Left ventricle myocardium superior (tissue), 1 donor: Measurements from ENCODE around the gene CNOT6. TPM values are rescaled to one million over a fixed set of nuclear protein-coding genes. Genes with fewer than 3 reads are reported as not detected.
"Not testable (repeated sequence)": the region's sequence is repeated elsewhere in the genome, so short reads cannot be mapped to it uniquely, and the experiment has no call there.

Experiments
- ATAC-seq: fragments of 200-7000 bp; cut with Tn5 transposase; one replicate; pipeline ENCODE4 v1.9.1; 2020; ENCODE audit warnings: mild to moderate bottlenecking, moderate library complexity
- DNase-seq: peaks from one replicate; pipeline ENCODE4 v3.0.0-alpha.2; 2020
- intact Hi-C: fragments of 100-400 bp; cut with micrococcal nuclease; formaldehyde crosslinking; loops from one replicate; pipeline ENCODE4 v1.11.0; 2022
- long read RNA-seq: library from polyadenylated mRNA; unstranded; transcript quantifications from one replicate; pipeline ENCODE4 v2.0.0, GENCODE V29; 2021
- total RNA-seq: library from RNA; stranded (reverse); fragmentation: NEBNext Ultra II Directional; extraction: Animal tissue kit (Norgen Biotek cat#: 25700); gene quantifications from one replicate; pipeline ENCODE4 v1.2.1, GENCODE V29; 2021
- donor health status: DM: no; HTN: yes; CAD: no; lungs with severe emphysema.

The CNOT6 gene
- total RNA-seq = 14.6 TPM
- long read RNA-seq, full-length matches to known transcripts = 3 of 12 reads
- long read RNA-seq, partial matches to known transcripts = 3 of 12 reads
- long read RNA-seq, other reads (novel, unspliced or antisense) = 6 of 12 reads

DNA sequence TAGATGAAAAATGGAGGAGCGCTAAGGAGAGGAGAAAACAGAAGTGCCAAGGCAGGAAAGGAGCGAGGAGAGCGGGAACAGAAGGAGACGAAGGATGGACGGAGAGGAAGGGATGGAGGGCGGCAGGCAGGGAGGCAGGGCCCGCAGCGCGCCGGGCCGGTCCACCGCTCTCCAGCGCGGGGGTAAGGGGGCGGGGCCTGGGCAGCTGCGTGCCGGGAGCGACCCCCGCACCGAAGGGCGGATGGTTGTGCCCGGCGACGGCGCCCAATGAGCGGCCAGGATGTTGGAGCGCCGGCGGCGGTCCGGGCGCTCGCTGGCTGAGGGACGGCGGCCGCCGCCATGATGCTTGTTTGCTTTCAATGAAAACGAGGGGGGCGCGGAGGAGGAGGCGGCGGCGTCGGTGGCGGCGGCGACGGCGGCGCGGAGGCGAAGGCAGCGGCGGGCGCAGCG, at the start of gene CNOT6:
Gene CNOT6, plus strand, starts transcription at position 320 of the 450 bp plus-strand sequence. CDS start 34,898 bp downstream, outside the sequence.
- ATAC-seq (peak; percentile 99), DNase-seq (peak; percentile 97)
- intact Hi-C loops = no loop called here

DNA sequence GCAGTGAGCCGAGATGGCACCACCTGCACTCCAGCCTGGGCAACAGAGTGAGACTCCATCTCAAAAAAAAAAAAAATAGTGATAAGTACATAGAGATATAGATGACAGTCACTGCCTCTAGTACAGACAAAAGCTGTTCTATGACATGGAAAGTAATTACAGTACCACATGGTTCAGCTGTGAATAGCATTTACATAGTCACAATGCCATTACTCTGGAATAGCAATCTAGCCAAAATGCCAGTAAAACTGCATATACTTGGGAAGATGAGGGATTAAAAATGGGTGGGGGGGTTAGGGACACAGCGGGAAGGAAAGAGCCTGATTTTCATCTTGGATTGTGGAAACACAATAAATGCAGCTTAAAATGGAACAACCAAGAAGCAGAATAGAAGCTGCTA, 39.4 kb upstream of the CNOT6 start:
- DNase-seq (no peak), ATAC-seq (no peak)
- intact Hi-C loops = no loop called here

DNA sequence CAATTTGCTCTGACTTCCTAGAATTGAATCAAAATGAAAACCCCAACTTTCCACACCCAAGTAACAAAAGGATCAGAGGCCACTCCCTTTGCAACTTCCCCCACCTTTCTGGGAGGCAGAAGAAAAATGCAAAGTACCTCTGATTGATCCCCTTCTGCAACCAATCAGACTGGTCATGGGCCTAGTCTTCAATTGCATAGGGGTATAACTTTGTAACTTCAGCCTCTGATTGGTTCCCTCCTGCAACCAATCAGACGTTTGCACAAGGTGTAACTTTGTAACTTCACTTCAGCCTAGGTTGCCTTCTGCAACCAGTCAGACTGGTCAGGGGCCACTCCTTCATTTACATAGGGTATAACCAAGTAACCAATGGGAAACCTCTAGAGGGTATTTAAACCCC, 38.3 kb upstream of the CNOT6 start:
- no peak for DNase-seq
- intact Hi-C loops = no loop called here
- no peak for ATAC-seq

DNA sequence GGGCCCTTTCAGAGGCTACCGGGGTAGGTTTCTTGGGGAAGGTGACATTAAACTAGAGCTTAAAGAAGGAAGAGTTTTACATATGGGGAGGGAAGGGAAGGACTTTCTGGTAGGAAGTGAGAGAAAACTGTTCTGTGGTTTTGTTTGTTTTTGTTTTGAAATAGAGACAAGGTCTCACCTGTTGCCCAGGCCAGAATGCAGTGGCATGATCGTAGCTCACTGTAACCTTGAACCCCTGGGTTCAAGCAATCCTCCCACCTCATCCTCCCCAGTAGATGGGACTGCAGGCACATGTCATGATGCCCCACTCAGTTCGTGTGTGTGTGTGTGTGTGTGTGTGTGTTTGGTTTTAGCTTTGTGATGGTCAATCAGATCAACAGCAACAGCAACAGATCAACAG, 37.4 kb upstream of the CNOT6 start:
- ATAC-seq = no peak
- intact Hi-C loops = no loop called here
- DNase-seq = no peak

DNA sequence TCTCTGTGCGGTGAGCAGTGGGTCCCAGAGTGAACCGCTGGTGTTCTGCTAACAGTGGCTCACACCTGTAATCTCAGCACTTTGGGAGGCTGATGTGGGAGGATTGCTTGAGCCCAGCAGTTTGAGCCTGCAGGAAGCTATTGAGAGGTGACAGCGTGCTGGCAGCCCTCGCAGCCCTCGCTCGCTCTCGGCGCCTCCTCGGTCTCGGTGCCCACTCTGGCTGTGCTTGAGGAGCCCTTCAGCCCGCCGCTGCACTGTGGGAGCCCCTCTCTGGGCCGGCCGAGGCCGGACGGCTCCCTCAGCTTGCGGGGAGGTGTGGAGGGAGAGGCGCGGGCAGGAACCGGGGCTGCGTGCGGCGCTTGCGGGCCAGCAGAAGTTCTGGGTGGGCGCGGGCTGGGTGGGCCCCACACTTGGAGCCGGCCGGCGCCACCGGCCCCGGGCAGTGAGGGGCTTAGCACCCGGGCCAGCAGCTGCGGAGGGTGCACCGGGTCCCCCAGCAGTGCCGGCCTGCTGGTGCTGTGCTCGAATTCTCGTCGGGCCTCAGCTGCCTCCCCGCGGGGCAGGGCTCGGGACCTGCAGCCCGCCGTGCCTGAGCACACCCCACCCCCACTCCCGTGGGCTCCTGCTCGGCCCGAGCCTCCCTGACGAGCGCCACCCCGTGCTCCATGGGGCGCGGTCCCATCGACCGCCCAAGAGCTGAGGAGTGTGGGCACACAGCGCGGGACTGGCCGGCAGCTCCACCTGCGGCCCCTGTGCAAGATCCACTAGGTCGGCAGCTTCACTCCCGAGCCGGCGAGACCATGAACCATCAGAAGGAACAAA, 35.1 kb upstream of the CNOT6 start:
- ATAC-seq, intact Hi-C loops, DNase-seq: not testable (repeated sequence)

DNA sequence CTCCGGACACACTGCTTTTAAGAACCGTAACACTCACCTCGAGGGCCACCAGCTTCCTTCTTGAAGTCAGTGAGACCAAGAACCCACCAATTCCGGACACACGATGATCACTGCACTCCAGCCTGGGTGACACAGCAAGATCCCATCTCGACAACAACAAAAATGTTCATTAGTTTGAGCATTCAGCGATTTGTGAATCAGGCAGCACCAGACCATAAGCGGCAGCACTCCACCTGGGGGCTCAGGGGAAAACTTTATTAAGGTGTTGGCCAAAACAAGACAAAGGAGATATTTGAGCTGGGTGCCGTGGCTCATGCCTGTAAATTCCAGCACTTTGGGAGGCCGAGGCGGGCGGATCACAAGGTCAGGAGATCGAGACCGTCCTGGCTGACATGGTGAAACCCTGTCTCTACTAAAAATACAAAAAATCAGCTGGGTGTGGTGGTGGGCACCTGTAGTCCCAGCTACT, 34.5 kb upstream of the CNOT6 start:
- intact Hi-C loops, ATAC-seq, DNase-seq: not testable (repeated sequence)

DNA sequence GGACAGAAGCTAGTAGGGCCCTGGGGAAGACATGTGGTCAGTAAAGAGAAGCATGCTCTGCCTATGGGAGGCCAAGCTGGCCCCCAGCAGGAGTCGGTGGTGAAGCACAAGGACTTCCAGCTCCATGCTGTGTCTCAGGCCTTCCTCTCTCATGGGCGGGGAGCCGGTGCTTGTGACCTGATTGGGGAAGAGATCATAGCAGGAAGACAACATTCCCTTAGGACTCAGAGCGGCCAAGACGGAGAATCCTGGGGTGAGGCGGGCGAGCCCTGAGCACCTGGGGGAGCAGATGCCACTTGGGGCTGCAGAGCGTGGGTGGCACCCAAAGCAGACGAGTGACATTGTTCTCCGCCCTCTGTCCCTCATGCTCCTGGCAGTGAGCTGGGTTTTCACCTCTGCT, 33.3 kb upstream of the CNOT6 start:
- ATAC-seq (no peak), DNase-seq (no peak)
- intact Hi-C loops = no loop called here

DNA sequence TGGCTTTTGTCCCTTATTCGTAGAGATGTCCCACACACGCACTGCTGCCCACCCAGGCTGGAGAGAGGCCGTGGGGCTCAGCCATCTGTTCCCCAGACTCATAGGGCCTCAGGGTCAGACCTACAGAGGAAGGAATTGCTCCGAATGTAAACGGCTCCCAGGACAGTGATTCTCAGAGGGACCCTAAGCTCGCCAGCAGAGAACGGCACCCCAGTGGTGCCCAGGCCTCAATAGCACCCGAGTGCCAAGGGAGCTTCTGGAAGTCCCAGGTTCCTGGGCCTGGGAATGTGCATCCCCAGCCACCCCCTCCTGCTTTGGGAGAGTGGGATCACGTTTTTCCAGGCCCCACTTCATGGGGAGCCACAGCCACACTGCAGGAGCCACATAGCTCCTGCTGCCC, 32.9 kb upstream of the CNOT6 start:
- no peak for DNase-seq
- intact Hi-C loops = no loop called here
- ATAC-seq = no peak

DNA sequence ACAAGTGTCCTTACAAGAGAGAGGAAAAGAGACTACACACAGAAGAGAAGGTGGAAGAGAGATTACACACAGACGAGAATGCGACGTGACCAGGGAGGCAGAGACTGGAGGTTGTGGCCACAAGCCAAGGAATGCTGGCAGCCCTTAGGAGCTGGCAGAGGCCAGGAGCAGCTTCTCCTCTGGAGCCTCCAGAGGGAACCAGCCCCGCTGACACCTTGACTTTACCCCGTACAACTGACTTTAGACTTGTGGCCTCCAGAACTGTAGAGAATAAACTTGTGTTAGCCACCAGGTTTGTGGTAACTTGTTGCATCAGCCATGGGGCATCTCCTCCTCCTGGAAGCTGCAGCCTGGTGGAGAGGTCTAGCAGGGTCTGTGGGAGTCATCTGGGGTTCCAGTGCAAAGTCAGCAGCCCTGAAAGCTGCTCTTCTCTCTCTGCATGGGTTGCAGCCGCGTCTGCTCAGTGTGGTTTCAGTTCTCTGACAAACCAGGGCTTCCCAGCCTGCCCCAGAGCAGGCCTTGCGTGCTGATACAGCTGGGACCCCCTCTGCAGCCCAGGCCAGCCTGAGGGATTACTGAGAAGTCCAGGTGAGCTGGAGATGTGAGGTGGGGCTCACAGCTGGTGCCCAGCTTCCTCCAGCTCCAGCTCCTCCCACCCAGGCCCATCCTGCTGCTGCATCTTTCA, 30.8 kb upstream of the CNOT6 start:
- intact Hi-C loops = no loop called here
- ATAC-seq (no peak), DNase-seq (no peak)

DNA sequence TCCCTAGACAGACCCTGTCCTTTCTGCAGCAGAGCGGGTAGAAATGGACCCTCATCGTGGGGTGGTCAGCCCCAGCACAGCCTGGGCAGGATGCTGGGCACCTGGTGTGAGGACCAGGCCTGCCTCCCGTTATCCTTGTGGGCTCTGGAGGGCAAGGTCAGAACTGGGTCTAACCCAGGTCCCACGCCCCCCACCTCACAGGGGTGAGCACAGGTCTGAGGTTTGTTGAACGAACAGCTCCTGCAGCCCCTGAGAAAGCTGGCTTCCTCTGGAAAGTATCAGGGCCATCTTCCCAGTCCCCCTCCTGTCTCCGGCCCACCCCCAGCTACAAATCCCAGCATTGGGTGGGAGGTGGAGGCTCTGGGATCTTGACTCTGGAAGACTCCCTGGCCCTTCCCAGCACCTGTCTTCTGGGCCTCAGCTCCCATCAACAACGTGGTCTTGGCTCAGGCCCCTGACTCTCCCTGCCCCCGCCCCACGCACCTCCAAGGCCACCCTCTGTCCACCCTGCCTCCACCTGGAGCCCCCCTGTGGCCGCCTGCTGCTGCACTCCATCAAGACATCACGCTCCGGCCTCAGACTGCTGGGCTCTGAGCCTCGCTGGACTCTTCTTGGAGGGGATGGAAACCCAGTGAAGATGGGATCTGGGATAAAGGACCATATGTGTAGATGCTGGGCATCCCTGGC, 30.1 kb upstream of the CNOT6 start:
- ATAC-seq (no peak), DNase-seq (no peak)
- intact Hi-C loops = no loop called here

DNA sequence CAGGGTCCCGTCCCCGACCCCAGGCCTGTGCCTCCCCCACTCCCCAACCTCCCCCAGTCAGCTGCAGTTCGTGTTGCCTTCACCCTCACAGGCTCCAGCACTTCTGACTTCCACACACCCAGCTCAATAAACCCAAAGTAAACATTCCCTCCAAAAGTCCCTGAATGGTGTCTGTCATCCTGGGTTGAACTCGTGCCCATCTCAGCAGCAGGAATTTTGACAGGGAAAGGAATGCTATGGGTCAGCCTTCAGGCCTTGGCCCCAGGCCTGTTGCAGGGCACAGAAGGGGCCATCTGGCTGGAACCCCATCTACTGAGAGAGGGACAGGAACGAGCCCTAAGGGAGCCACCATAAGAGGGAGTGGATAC, 29.6 kb upstream of the CNOT6 start:
- intact Hi-C loops = no loop called here
- DNase-seq (no peak), ATAC-seq (no peak)

DNA sequence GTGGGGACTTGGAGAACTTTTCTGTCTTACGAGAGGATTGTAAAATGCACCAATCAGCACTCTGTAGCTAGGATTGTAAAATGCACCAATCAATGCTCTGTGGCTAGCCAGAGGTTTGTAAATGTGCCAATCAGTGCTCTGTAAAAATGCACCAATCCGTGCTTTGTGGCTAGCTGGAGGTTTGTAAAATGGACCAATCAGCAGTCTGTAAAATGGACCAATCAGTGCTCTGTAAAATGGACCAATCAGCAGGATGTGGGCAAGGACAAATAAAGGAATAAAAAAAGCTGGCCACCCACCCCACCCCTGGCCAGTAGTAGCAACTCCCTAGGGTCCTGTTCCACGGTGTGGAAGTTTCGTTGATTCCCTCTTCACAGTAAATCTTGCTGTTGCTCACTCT, 29.1 kb upstream of the CNOT6 start:
- DNase-seq, intact Hi-C loops, ATAC-seq: not testable (repeated sequence)

DNA sequence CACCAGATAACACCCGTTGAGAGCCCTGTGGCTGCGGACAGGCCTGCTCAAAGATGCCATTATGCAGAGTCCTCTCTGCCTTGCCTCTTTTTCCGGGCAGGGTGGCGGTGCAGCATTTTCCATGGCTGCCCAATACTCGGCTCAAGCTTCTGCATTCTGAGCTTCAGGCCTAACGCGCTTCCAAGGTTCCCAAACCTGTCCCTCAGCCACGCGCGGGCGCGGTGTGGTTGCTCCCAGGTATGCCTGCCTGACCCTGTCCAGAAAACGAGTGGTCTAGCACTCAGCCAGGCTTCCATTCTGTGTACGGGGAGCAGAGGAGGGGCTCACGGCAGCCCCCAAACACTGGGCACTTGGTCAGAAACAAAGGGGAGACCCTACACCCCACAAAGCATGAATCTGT, 27.9 kb upstream of the CNOT6 start:
- no peak for DNase-seq
- intact Hi-C loops = no loop called here

DNA sequence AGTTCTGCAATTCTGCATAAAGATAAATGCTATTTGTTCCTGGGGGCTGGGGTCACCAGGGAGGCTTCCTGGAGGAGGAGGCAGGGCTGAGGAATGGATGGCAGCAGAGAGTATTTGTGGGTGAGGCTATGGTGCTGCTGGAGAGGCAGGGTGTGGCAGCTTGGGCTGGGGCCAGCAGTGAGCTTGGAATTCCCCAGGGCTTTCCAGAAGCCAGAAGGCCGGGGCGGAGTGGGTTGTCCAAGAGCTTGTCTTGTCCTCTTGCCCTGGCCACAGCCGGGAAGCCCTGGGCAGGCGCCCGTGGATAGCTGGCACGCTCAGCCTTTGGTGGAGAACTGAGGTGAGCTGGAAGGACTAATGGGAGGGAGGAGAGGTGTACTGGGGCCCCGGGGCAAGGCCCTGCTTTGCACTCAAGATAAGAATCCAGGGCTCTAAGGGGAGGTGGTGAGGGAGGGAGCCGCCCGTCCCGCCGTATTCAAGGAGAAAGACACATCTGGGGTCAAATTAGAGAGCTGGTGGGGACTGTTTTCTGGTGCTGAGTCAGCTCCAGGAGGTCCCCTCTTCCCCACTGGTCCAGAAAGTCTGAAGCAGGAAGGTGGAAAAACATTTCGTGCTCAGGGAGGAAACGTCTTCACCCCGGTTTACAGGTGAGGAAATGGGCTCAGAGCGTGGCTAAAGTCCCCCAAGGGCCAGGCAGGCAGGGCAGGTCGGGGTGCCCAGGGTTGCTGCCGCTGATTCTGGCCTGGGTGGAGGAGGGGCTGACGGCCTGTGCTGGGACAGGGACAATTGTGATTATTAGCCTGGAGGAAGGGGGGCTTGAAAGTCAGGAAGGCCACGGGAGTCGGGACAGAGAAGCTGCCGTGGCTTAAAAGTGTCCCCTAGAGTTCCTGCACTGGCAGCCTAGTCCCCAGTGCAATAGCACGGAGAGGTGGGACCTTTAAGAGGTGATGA, 26.9 kb upstream of the CNOT6 start:
- peak; percentile 60 for DNase-seq
- peak; percentile 55 for ATAC-seq
- intact Hi-C loops = no loop called here

More for the DNA sequence above, 27.9 kb upstream of the CNOT6 start:
- ATAC-seq = no peak

DNA sequence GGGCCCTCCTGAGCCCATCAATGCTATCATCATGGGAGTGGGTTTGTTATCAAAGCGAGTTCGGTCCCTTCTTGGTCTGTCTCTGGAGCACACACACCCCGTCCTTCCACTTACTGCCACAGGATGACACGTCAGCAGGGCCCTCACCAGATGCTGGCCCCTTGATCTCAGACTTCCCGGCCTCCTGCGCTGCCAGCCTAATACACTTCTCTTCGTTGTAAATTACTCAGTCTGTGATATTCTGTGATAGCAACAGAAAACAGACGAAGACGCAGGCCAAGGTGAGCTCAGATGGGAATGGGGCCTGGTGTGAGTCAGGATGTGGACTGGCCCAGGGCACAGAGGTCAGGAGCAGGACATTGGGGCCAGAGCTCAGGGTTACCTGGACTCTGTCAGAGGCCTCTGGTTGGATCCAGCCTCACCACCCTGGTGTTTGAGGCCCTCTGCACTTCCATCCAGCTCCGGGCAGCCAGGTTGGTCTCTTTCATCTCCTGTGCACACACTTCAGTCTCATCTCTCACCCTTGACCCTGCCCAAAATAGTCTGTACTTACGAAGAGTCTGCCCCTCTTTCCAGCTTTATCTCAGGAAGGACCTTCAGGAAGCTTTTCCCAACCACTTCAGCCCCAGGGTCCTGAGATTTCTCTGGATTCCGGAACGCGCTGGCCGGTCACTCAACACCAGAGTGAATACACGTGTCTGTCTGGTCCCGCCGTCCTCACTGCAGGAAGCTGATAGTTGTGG, 26.0 kb upstream of the CNOT6 start:
- no peak for DNase-seq
- intact Hi-C loops = no loop called here
- no peak for ATAC-seq

DNA sequence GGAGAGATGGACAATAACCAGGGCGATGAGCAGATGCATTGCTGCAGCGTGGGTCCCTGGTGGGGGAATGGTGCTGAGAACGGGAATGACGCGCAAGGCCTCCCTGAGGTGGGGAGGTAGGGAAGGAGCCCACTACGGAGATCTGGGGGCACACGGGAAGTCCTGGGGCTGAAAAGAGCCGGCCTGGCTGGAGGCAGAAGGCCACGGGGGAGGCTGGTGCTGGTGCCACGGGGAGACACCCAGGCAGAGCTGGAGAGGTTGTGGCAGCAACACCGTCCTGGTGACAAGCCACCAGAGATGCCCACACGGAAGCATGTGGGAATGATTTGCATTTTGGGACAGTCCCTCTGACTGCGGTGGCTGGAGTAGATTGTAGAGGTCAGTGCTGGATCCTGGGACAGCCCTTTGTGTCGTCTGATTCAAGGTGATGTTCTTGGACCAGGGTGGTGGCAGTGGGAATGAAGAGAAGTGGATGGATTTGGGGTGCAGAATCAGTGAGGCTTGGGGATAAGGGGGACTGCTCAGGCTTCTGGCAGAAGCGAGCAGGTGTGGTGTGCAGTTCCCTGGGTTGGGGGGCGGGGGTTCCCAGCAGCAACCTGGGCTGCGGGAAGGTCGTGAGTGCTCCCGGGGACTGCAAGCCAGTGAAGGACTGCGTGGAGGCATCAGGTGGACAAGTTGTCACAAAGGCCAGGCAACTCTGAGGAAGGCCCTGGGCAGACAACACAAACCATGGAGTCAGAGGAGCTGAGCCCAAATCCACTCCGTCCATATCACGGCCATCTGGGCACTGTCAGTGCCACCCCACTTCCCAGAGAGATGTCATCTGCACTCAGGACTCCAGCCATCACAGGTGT, 25.2 kb upstream of the CNOT6 start:
- intact Hi-C loops = no loop called here
- DNase-seq = no peak
- ATAC-seq = no peak

DNA sequence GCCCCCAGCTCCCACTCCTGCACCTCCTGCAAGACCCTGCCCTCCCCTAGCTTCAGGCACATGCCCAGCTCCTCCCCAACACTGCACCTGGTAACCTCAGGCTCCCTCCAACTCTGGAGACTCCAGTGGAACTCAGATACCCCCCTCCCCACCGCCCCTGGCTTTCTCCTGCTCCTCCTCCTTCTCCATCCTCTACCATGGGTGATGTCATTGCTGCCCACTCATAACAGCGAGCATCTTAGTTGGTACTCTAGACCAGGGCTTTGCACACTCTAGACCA, 24.7 kb upstream of the CNOT6 start:
- ATAC-seq = no peak
- intact Hi-C loops = no loop called here
- no peak for DNase-seq
